C4-2B (cell line): ENCODE results near the gene MN1.

ENCODE experiments used
- H3K27ac ChIP-seq: fragments of 450-650 bp; 2 replicates; pipeline ENCODE4 v1.5.1; 2017
- CTCF ChIP-seq: fragments of 450-650 bp; conservative IDR thresholded peaks from 2 replicates; pipeline ENCODE4 v1.5.1; 2017; ENCODE audit warnings: mild to moderate bottlenecking
- ZFX ChIP-seq: fragments of 450-650 bp; IDR thresholded peaks from 2 replicates; pipeline ENCODE4 v1.6.1; 2017

Gene MN1

GRCh38 chr22:27777128-27777527 lies 24.4 kb downstream of the MN1 start:
- TF ChIP-seq ZFX (no peak), CTCF (no peak)
- H3K27ac ChIP-seq: no peak overlapping the region

GRCh38 chr22:27776650-27776958 lies 25.0 kb downstream of the MN1 start:
- TF ChIP-seq ZFX (no peak), CTCF (no peak)
- H3K27ac ChIP-seq: no peak overlapping the region

- TF ChIP-seq ZFX: no peak
- no peak for TF ChIP-seq CTCF
- H3K27ac ChIP-seq: no peak overlapping the region
Measured at GRCh38 chr22:27775758-27776649, 25.6 kb downstream of the MN1 start.

GRCh38 chr22:27775087-27775698 lies 26.4 kb downstream of the MN1 start:
- H3K27ac ChIP-seq: no peak overlapping the region
- TF ChIP-seq ZFX: no peak

- no peak for TF ChIP-seq CTCF
- TF ChIP-seq ZFX: no peak
- H3K27ac ChIP-seq: no peak overlapping the region
Measured at GRCh38 chr22:27774200-27774599, 27.4 kb downstream of the MN1 start.

- no peak overlapping the region for H3K27ac ChIP-seq
- TF ChIP-seq ZFX (no peak), CTCF (no peak)
Measured at GRCh38 chr22:27772984-27773498, 28.5 kb downstream of the MN1 start.

- no peak overlapping the region for H3K27ac ChIP-seq
- TF ChIP-seq CTCF (no peak), ZFX (no peak)
Measured at GRCh38 chr22:27772081-27772983, 29.2 kb downstream of the MN1 start.
